Aorta (tissue), 5 donors: ENCODE data around the gene TMIE. TPM values are rescaled to one million over a fixed set of nuclear protein-coding genes. Genes with fewer than 3 reads are reported as not detected.

Source experiments
- ATAC-seq: fragments of 200-7000 bp; cut with Tn5 transposase; one replicate; pipeline ENCODE4 v1.9.1; 2022; ENCODE audit warnings: moderate library complexity; ENCODE audit not compliant: low FRiP score
- DNase-seq, 2 donors: peaks; one replicate each; pipeline ENCODE4 v3.0.0-alpha.2; 2020
- H3K27ac ChIP-seq, 2 donors: one replicate each; pipeline ENCODE4 v1.5.1; 2013; ENCODE audit warnings: low read length in 2 of 2, mild to moderate bottlenecking in 2 of 2, moderate library complexity in 2 of 2, control low read depth in 1 of 2, inconsistent platforms in 1 of 2, low read depth in 1 of 2
- H3K27me3 ChIP-seq, 2 donors: one replicate each; pipeline ENCODE4 v1.6.1; 2013; ENCODE audit warnings: control low read depth in 1 of 2, low read length in 1 of 2, mild to moderate bottlenecking in 1 of 2, moderate library complexity in 1 of 2; ENCODE audit not compliant: insufficient read depth in 2 of 2, control insufficient read depth in 1 of 2
- H3K36me3 ChIP-seq, 2 donors: one replicate each; pipeline ENCODE4 v1.6.1; 2013; ENCODE audit warnings: control low read depth in 1 of 2, low read length in 1 of 2, mild to moderate bottlenecking in 1 of 2; ENCODE audit not compliant: insufficient read depth in 2 of 2, control insufficient read depth in 1 of 2
- H3K4me1 ChIP-seq, 2 donors: one replicate each; pipeline ENCODE4 v1.6.1; 2013; ENCODE audit warnings: low read length in 2 of 2, control low read depth in 1 of 2, mild to moderate bottlenecking in 1 of 2, moderate library complexity in 1 of 2; ENCODE audit not compliant: insufficient read depth in 2 of 2, control insufficient read depth in 1 of 2
- H3K4me3 ChIP-seq, 2 donors: one replicate each; pipeline ENCODE4 v1.5.1; 2013; ENCODE audit warnings: low read length in 2 of 2, control low read depth in 1 of 2, mild to moderate bottlenecking in 1 of 2
- H3K9me3 ChIP-seq: one replicate; pipeline ENCODE4 v1.6.1; 2013; ENCODE audit warnings: mild to moderate bottlenecking, low read length; ENCODE audit not compliant: control insufficient read depth
- WGBS, 2 donors: extraction: QIAGEN DNeasy Blood & Tissue Kit; methylation state at CpG; one replicate each; pipeline ENCODE4 v1.1.7; 2013; 5-methylcytosine and 5-hydroxymethylcytosine counted together
- intact Hi-C, 2 donors: fragments of 100-400 bp; cut with DNase I; formaldehyde crosslinking; loops; one replicate each; pipeline versions ENCODE4 v1.14.2 to v1.15.0; 2022
- polyA plus RNA-seq, 2 donors: library from polyadenylated mRNA; stranded (reverse); fragments of 200-250 nt; gene quantifications; one replicate each; pipeline ENCODE4 v1.2.3, GENCODE V29; 2013
- total RNA-seq, 2 donors: library from RNA; stranded (reverse); fragmentation: NEBNext Ultra II Directional; extraction: Animal tissue kit (Norgen Biotek cat#: 25700); gene quantifications; one replicate each; pipeline ENCODE4 v1.2.1, GENCODE V29; 2021
- donor health status: healthy with polysubstance abuse.
- donor health status: Bipolar disorder and iron deficiency.
- donor health status: DM: no; HTN: no; CAD: no.
- donor health status: DM: no; HTN: no; CAD: no.
- donor health status: DM: yes; HTN: yes; CAD: no.

Gene TMIE
- total and polyA plus RNA-seq, 4 donors, result 0.55 to 1.00 (median 0.87) TPM

- Histone ChIP-seq H3K4me3 (peak within 1 kb of the TSS; percentile 55 to 62), H3K9me3 (no peaks in the 10 kb centered on the region), H3K27me3 (no peaks in the 10 kb centered on the region), H3K36me3 (no peaks in the 10 kb centered on the region), H3K27ac (peak within 1 kb of the TSS; percentile 5 to 73), H3K4me1 (peaks cover 0 to 5% of the 10 kb centered on the region in 2 donors)
- intact Hi-C loops, result no loop called here
- ATAC-seq (peak; percentile 72), DNase-seq (peak; percentile 74 to 86)
- 1% methylated on average over 56 to 71 of the region's 71 CpGs for WGBS, 2 donors
Observed at GRCh38 chr3:46693038-46693891, 7.9 kb upstream of the TMIE start, which contains the start of gene ALS2CL. ALS2CL (minus strand) TSS chr3:46693679; CDS start chr3:46689440, 4,239 bp downstream.

GRCh38 chr3:46693892-46694226 lies 7.3 kb upstream of the TMIE start:
- intact Hi-C loops, result no loop called here
- Histone ChIP-seq H3K9me3 (no peaks in the 10 kb centered on the region), H3K4me1 (peaks cover 0 to 5% of the 10 kb centered on the region in 2 donors), H3K27ac (peak overlapping the region; percentile 5 to 73), H3K36me3 (no peaks in the 10 kb centered on the region), H3K4me3 (peak overlapping the region; percentile 55 to 62), H3K27me3 (no peaks in the 10 kb centered on the region)
- DNase-seq (peak in 1 of 2 donors; percentile 81), ATAC-seq (no peak)
- 20 to 27% methylated on average over 26 to 30 of the region's 30 CpGs for WGBS, 2 donors

- intact Hi-C loops, result no loop called here
- DNase-seq, result no peak
- Histone ChIP-seq H3K4me1 (peaks cover 0 to 5% of the 10 kb centered on the region in 2 donors), H3K4me3 (no peak overlapping the region), H3K36me3 (no peaks in the 10 kb centered on the region), H3K9me3 (no peaks in the 10 kb centered on the region), H3K27me3 (no peaks in the 10 kb centered on the region), H3K27ac (peak overlapping the region; percentile 5 to 73)
- ATAC-seq, result no peak
- 94 to 96% methylated on average over 3 of the region's 3 CpGs for WGBS, 2 donors
Observed at GRCh38 chr3:46694520-46694919, 6.7 kb upstream of the TMIE start.

- Histone ChIP-seq H3K9me3 (no peaks in the 10 kb centered on the region), H3K27ac (peak overlapping the region; percentile 58 to 73), H3K4me1 (peaks cover 0 to 5% of the 10 kb centered on the region in 2 donors), H3K27me3 (no peaks in the 10 kb centered on the region), H3K4me3 (no peak overlapping the region), H3K36me3 (no peaks in the 10 kb centered on the region)
- ATAC-seq (peak; percentile 36), DNase-seq (peak in 1 of 2 donors; percentile 89)
- intact Hi-C loops, result no loop called here
- 83 to 85% methylated on average over 11 of the region's 11 CpGs for WGBS, 2 donors
Observed at GRCh38 chr3:46695177-46695961, 5.8 kb upstream of the TMIE start.

GRCh38 chr3:46695962-46696894 lies 5.0 kb upstream of the TMIE start:
- Histone ChIP-seq H3K9me3 (no peaks in the 10 kb centered on the region), H3K27ac (peak overlapping the region; percentile 58 to 73), H3K36me3 (no peaks in the 10 kb centered on the region), H3K27me3 (no peaks in the 10 kb centered on the region), H3K4me3 (no peak overlapping the region), H3K4me1 (peaks cover 0 to 5% of the 10 kb centered on the region in 2 donors)
- 63 to 66% methylated on average over 4 of the region's 4 CpGs for WGBS, 2 donors
- ATAC-seq (peak; percentile 77), DNase-seq (peak; percentile 87 to 88)
- intact Hi-C loops, result no loop called here

- Histone ChIP-seq H3K27me3 (no peaks in the 10 kb centered on the region), H3K4me1 (peaks cover 0 to 5% of the 10 kb centered on the region in 2 donors), H3K27ac (no peak overlapping the region), H3K9me3 (no peaks in the 10 kb centered on the region), H3K36me3 (no peaks in the 10 kb centered on the region), H3K4me3 (no peak overlapping the region)
- intact Hi-C loops, result loop anchor here (5.0 to 10.0 kb wide), 2 partner anchors 305 to 627 kb away; no protein-coding TSS in a partner anchor
- no peak for ATAC-seq
- peak in 1 of 2 donors; percentile 88 for DNase-seq
- WGBS, 2 donors, result 93 to 95% methylated on average over 8 of the region's 8 CpGs
Observed at GRCh38 chr3:46699676-46700523, 1.3 kb upstream of the TMIE start.

GRCh38 chr3:46700772-46701171 lies 420 bp upstream of the TMIE start:
- H3K4me3 ChIP-seq, result peak overlapping the region in 1 of 2 donors; percentile 36
- DNase-seq, result peak; percentile 71 to 86
- WGBS, 2 donors, result 10 to 20% methylated on average over 4 of the region's 4 CpGs

More at GRCh38 chr3:46700772-46701171, 420 bp upstream of the TMIE start:
- H3K36me3 ChIP-seq, result no peaks in the 10 kb centered on the region
- no peaks in the 10 kb centered on the region for H3K27me3 ChIP-seq
- ATAC-seq, result no peak
- H3K4me1 ChIP-seq, result peaks cover 0 to 5% of the 10 kb centered on the region in 2 donors
- intact Hi-C loops, result loop anchor here (5.0 to 10.0 kb wide), 2 partner anchors 304 to 627 kb away; no protein-coding TSS in a partner anchor
- no peaks in the 10 kb centered on the region for H3K9me3 ChIP-seq
- H3K27ac ChIP-seq, result no peak overlapping the region
